ENCODE data around the gene MRPS25. TPM values are rescaled to one million over a fixed set of nuclear protein-coding genes. Genes with fewer than 3 reads are reported as not detected.
A peak's percentile ranks its signal among the peaks of the same experiment; 100 is the strongest.

The MRPS25 gene
- polyA plus RNA-seq, 1 of the 3 experiments (the other 2 are of a cell fraction): 41.5 TPM

DNA sequence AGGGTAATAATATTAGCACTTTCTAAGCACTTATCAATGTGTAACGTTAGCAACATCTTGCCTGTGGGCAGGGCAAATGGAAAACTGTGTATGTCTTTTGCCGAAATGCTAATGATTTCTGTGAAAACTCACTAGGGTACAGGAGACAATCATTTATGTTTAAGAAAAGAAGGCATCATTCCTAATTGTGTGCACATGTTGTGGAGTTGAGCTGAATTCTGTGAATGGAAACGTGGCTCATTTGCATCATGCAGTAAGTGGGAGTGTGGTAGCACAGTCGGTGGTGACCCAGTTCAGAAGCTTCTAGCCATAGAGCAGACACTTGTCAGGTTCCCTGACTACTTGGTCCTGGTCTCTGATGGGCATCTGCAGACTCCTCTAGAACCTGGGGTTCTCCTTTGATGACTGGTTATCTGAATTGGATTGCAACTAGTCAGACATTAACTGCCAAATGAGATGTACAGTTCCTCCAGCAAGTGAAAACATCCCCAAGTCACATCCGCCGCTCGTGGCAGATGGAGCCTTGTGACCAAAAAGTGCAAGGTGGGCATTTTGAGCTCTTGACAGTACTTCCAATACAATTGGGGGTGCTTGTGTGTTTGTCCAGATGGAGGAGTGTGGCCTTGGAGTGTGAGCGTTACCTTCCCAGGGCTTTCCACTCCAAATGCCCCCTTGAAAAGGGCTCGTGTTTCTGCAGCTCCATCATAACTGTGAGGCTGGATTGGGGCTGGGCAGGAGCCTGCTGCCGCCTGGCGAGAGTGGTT is 21.5 kb downstream of the MRPS25 start:
- H3K9me2 ChIP-seq: no peaks in the 10 kb centered on the region
- peak overlapping the region; percentile 48 to 77 for H3K27ac ChIP-seq (ENCODE audit: low read depth in 2 of 2, low read length in 1 of 2)
- H3K36me3 ChIP-seq (replicated peaks in 1 of 2; ENCODE audit: control insufficient read depth in 1 of 2, insufficient read depth in 2 of 2, low read length in 1 of 2): peaks cover 81 to 89% of the 10 kb centered on the region in 2 experiments
- H3K9me3 ChIP-seq: no peaks in the 10 kb centered on the region
- H3K27me3 ChIP-seq (ENCODE audit: insufficient read depth): no peaks in the 10 kb centered on the region
- no peaks in the 10 kb centered on the region for H4K20me1 ChIP-seq (ENCODE audit: insufficient read depth)
- H3K4me1 ChIP-seq (ENCODE audit: control insufficient read depth in 1 of 2, insufficient read depth in 2 of 2, low read depth in 1 of 2, low read length in 1 of 2): peaks cover 15 to 31% of the 10 kb centered on the region in 2 experiments; a peak in 3 of 4 replicates
- no peak overlapping the region for H2AFZ ChIP-seq (ENCODE audit: low read depth)
- H3K79me2 ChIP-seq (ENCODE audit: insufficient read depth): peaks cover 10% of the 10 kb centered on the region; the same call in 1 of the 2 replicates
- H3K9ac ChIP-seq: no peak overlapping the region
- POLR2A ChIA-PET: no interaction called here
- no peak for DNase-seq
- H3F3A ChIP-seq (replicated peaks; ENCODE audit: insufficient read depth): no peaks in the 10 kb centered on the region
- H3K4me2 ChIP-seq: no peak overlapping the region
- no peak overlapping the region for H3K4me3 ChIP-seq (ENCODE audit: low read depth in 2 of 2, low read length in 1 of 2)
- 74% methylated on average over 9 of the region's 11 CpGs for WGBS (ENCODE audit: low lambda C conversion rate)
- TF ChIP-seq MEF2A (IDR thresholded peaks at IDR 0.05; ENCODE audit: borderline replicate concordance, low read depth) (no peak), GABPA (IDR thresholded peaks at IDR 0.05; ENCODE audit: low read depth) (no peak), NRF1 (IDR thresholded peaks at IDR 0.05; ENCODE audit: low read depth, low read length) (no peak), JUND (IDR thresholded peaks at IDR 0.05) (no peak), FOSL2 (IDR thresholded peaks at IDR 0.05; ENCODE audit: borderline replicate concordance, low read depth) (no peak), RCOR1 (IDR thresholded peaks at IDR 0.05; ENCODE audit: low read length) (no peak), POLR2AphosphoS5 (IDR thresholded peaks at IDR 0.05; ENCODE audit: low read depth, low read length) (no peak), CHD2 (IDR thresholded peaks at IDR 0.05; ENCODE audit: low read length, partially characterized antibody) (no peak), MXI1 (IDR thresholded peaks at IDR 0.05; ENCODE audit: low read depth, low read length) (no peak)
- TF ChIP-seq, protein P1, sequence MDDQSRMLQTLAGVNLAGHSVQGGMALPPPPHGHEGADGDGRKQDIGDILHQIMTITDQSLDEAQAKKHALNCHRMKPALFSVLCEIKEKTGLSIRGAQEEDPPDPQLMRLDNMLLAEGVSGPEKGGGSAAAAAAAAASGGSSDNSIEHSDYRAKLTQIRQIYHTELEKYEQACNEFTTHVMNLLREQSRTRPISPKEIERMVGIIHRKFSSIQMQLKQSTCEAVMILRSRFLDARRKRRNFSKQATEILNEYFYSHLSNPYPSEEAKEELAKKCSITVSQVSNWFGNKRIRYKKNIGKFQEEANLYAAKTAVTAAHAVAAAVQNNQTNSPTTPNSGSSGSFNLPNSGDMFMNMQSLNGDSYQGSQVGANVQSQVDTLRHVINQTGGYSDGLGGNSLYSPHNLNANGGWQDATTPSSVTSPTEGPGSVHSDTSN (IDR thresholded peaks at IDR 0.05): no peak
- CTCF ChIA-PET: interaction anchor here (0.9 kb wide), 1 partner anchor 118 kb away, joined by 3 read pairs; no protein-coding TSS in a partner anchor

DNA sequence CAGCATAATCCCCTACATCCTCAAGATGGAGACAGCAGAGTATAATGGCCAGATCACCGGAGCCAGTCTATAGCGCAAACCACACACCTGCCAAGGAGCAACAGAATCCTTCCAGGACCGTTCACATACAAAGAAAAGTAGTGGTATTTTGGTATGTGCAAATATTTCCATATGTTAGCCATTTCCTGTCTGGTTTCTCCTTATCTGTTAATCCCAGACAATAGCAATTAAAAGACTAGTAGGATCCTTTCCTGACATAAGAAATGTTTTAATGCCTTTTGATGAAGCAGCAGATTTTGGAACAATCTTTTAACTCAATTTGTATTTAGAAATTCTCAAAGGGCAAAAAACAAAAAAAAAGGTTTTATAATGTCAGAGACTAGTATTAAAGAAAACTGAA is 22.2 kb downstream of the MRPS25 start:
- Histone ChIP-seq H3K9ac (no peak overlapping the region), H3K4me2 (no peak overlapping the region), H3K4me1 (ENCODE audit: control insufficient read depth in 1 of 2, insufficient read depth in 2 of 2, low read depth in 1 of 2, low read length in 1 of 2) (peaks cover 15 to 31% of the 10 kb centered on the region in 2 experiments; a peak in 3 of 4 replicates), H3K9me2 (no peaks in the 10 kb centered on the region), H3K27me3 (ENCODE audit: insufficient read depth) (no peaks in the 10 kb centered on the region), H3K27ac (ENCODE audit: low read depth in 2 of 2, low read length in 1 of 2) (peak overlapping the region; percentile 48 to 77), H3K4me3 (ENCODE audit: low read depth in 2 of 2, low read length in 1 of 2) (no peak overlapping the region), H2AFZ (ENCODE audit: low read depth) (no peak overlapping the region), H3K36me3 (replicated peaks in 1 of 2; ENCODE audit: control insufficient read depth in 1 of 2, insufficient read depth in 2 of 2, low read length in 1 of 2) (peaks cover 81 to 89% of the 10 kb centered on the region in 2 experiments), H3F3A (replicated peaks; ENCODE audit: insufficient read depth) (no peaks in the 10 kb centered on the region), H4K20me1 (ENCODE audit: insufficient read depth) (no peaks in the 10 kb centered on the region), H3K9me3 (no peaks in the 10 kb centered on the region), H3K79me2 (ENCODE audit: insufficient read depth) (peaks cover 6% of the 10 kb centered on the region; the same call in 1 of the 2 replicates)
- ChIA-PET POLR2A (no interaction called here), CTCF (no interaction called here)
- TF ChIP-seq GATA2 (CRISPR knock-in tag; IDR thresholded peaks at IDR 0.05) (0 out of 2 replicates have a peak, but pooled peaks have one; percentile 15), TCF12 (IDR thresholded peaks at IDR 0.05) (peak; percentile 49)
- TF ChIP-seq, protein P2, sequence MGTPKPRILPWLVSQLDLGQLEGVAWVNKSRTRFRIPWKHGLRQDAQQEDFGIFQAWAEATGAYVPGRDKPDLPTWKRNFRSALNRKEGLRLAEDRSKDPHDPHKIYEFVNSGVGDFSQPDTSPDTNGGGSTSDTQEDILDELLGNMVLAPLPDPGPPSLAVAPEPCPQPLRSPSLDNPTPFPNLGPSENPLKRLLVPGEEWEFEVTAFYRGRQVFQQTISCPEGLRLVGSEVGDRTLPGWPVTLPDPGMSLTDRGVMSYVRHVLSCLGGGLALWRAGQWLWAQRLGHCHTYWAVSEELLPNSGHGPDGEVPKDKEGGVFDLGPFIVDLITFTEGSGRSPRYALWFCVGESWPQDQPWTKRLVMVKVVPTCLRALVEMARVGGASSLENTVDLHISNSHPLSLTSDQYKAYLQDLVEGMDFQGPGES (IDR thresholded peaks at IDR 0.05; ENCODE audit: low read depth, low read length): no peak
- TF ChIP-seq, protein P3, sequence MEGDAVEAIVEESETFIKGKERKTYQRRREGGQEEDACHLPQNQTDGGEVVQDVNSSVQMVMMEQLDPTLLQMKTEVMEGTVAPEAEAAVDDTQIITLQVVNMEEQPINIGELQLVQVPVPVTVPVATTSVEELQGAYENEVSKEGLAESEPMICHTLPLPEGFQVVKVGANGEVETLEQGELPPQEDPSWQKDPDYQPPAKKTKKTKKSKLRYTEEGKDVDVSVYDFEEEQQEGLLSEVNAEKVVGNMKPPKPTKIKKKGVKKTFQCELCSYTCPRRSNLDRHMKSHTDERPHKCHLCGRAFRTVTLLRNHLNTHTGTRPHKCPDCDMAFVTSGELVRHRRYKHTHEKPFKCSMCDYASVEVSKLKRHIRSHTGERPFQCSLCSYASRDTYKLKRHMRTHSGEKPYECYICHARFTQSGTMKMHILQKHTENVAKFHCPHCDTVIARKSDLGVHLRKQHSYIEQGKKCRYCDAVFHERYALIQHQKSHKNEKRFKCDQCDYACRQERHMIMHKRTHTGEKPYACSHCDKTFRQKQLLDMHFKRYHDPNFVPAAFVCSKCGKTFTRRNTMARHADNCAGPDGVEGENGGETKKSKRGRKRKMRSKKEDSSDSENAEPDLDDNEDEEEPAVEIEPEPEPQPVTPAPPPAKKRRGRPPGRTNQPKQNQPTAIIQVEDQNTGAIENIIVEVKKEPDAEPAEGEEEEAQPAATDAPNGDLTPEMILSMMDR (IDR thresholded peaks at IDR 0.05): no peak
- TF ChIP-seq, protein P4, sequence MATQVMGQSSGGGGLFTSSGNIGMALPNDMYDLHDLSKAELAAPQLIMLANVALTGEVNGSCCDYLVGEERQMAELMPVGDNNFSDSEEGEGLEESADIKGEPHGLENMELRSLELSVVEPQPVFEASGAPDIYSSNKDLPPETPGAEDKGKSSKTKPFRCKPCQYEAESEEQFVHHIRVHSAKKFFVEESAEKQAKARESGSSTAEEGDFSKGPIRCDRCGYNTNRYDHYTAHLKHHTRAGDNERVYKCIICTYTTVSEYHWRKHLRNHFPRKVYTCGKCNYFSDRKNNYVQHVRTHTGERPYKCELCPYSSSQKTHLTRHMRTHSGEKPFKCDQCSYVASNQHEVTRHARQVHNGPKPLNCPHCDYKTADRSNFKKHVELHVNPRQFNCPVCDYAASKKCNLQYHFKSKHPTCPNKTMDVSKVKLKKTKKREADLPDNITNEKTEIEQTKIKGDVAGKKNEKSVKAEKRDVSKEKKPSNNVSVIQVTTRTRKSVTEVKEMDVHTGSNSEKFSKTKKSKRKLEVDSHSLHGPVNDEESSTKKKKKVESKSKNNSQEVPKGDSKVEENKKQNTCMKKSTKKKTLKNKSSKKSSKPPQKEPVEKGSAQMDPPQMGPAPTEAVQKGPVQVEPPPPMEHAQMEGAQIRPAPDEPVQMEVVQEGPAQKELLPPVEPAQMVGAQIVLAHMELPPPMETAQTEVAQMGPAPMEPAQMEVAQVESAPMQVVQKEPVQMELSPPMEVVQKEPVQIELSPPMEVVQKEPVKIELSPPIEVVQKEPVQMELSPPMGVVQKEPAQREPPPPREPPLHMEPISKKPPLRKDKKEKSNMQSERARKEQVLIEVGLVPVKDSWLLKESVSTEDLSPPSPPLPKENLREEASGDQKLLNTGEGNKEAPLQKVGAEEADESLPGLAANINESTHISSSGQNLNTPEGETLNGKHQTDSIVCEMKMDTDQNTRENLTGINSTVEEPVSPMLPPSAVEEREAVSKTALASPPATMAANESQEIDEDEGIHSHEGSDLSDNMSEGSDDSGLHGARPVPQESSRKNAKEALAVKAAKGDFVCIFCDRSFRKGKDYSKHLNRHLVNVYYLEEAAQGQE (IDR thresholded peaks at IDR 0.05; ENCODE audit: low read depth, low read length): no peak
- no peak for DNase-seq
- WGBS (ENCODE audit: low lambda C conversion rate): 62% methylated on average over 3 of the region's 3 CpGs

All from SK-N-SH (cell line).